Measurements from ENCODE around the gene DUSP7.
"Not testable (repeated sequence)": the region's sequence is repeated elsewhere in the genome, so short reads cannot be mapped to it uniquely, and the experiment has no call there.

The DUSP7 gene

DNA sequence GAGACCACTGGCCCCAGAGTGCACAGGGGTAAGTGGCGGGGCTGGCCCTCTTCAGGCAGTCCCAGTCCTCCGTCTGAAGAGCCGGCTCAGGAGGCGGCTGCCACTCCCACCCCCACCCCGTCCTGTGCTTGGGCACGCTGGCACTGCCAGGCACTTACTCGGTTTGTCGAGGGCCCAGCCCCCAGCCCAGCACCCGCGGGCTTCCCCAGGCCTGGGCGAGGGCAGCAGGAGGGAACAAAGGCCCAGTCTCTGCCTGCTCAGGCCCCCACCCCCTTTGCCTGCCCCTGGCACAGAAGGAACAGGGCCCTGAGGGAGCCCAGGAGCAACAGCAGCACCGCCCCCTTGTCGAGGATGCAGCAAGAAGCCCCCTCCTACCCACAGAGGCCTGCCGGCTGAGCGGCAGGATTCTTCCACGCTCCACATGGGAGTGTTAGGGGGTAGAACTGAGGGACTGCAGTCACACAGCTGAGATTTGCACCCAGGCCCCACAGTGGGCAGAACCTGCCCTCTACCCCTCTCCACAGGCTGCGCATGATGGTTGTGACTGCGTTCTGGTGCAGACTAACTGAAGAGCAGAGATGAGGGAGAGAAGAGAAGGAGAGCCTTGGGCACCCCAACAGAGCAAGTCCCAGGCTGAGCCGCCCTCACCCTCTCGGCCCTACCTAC, 8.9 kb downstream of the DUSP7 start:
- no peak for DNase-seq (ENCODE audit: low spot score)

DNA sequence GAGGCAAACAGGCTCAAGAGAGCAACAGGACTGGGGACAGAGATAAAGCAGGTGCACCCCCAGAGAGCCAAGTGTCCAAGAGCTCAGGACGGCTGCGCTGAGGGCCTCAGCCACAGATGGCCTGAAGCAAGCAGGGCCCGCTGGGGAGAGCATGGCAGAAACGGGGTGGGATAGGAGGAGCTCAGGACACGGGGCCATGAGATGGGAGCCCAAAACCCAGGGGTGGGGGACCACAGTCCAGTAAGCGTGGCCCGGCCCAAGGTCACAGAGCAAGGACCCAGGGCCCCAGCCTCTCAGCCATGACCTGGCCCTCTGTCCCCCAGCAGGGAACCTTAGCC, 9.5 kb downstream of the DUSP7 start:
- no peak for DNase-seq (ENCODE audit: low spot score)

DNA sequence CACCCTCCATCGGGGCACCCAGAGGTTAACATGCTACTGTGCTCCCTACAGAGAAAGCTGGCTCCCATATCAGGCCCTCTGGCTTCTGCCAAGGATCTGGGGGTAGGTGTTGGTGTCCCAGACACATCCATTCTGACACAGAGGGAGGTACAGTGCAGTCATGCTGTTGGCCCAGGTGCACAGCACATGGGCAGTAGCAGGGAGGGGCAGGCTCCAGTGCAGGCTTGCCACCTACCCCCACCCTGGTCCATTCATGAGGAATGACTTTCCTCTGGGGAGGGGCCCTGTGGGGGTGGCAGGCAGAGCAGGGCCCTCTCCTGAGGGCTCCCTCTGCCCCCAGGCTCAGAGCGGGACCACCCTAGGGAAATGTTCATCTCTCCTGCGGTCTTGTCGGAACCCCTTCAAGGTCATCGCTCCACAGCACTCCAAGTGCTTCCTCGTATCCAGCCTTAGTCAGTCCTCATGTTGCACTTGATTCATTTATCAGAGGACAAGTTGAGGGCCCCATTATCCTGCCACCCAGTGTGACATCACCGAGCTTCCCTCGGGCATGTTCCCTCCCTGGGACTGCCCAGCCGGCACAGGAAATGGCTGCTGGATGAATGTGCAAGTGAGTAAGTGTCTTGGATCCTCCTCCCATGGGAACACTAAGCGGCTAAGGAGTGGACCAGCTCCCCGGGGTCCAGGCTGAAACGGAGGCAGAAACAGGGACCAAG, 10.0 kb downstream of the DUSP7 start:
- no peak for DNase-seq (ENCODE audit: low spot score)

DNA sequence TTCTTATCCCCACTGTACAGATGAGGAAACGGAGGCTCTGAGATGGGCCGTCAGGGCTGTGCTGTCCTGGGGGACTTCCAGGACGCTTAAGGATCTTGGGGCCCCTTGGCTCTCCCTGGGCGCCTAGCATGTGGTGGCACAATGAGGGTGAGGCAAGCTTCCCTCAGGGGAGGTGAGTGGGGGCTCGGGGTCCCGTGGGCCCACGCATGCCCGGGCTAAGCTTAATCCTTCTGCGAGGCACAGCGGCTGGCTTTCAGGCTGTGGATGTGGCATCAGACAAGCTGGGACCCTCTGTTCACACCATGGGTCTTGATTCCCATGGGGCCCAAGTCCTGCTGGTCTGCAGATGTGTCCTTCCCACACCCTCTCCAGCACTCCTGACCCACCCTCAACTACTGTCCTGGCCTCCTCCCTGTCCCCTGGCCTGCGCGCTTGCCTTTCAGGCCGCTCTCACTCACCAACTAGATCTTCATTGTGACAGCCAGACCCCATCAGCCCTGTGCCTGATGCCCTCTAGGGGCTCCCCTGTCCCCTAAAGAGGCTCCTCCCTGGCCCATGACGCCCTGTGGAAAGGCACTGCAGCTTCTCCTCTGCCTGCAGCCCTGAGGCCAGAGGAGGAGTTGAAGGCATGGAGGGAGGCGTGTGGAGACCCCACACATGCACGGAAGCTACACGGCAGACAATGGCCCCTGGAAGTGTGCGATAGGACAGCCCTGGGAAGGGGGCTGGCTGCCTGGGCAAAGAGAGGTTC, 11.3 kb downstream of the DUSP7 start:
- DNase-seq (ENCODE audit: low spot score): no peak

DNA sequence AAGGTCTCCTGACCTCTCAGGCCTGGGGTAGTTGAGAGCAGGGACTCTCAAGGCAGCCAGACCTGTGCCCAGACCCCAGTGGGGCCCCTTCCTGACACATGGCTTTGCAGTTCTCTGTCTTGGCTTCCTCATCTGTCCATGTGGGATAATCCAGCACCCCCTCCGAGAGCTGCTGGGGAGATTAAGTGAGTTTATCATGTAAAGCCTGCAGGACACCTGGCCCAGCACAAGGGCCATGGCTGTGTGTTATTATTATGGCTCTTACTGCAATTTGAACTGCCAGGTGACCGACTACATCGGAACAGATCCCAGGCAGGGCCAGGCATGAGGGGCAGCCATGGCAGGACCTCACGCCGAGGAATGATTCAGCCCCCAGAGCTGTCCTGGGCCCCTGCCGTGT, 12.6 kb downstream of the DUSP7 start:
- DNase-seq (ENCODE audit: low spot score): no peak

DNA sequence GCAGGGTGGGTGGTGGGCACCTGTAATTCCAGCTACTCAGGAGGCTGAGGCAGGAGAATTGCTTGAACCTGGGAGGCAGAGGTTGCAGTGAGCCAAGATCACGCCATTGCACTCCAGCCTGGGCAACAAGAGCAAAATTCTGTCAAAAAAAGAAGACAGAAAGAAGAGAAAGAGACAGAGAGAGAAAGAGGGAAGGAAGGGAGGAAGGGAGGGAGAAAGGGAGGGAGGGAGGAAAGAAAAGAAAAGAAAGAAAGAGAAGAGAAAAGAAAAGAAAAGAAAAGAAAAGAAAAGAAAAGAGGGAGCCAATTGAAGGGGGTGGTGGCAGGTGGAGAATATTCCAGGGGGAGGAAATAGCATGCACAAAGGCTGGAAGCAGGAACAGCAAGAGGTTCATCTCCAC, 13.3 kb downstream of the DUSP7 start:
- DNase-seq (ENCODE audit: low spot score): not testable (repeated sequence)

DNA sequence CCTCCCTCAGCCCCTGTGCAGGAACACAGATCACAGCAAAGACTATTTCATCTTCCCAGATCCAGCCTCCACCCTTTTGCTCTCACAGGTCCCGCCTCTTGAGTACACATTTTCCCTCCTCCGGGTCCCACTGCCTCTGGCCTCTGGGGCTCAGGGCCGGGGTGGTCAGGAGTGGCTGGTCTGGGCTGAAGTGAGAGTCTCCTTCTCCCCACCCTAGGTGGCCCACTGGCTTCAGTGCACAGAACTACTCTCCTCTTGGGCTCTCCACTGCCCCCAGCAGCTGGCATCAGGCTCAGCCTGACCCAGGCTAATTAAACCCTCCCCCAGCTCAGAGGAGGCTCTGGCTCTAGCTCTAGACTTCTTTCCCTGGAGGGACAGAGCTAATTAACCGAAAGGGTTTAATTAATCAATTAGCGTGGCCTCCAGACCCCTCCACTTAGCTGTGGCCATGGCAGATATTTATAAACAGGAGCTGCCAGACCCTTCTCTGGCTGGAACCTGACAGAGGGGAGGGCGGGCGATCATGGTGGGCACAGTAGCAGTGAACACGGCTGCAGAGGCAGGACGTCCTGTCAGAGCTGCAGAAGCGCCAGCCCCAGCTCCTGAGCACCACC, 15.1 kb downstream of the DUSP7 start:
- DNase-seq (ENCODE audit: low spot score): no peak

DNA sequence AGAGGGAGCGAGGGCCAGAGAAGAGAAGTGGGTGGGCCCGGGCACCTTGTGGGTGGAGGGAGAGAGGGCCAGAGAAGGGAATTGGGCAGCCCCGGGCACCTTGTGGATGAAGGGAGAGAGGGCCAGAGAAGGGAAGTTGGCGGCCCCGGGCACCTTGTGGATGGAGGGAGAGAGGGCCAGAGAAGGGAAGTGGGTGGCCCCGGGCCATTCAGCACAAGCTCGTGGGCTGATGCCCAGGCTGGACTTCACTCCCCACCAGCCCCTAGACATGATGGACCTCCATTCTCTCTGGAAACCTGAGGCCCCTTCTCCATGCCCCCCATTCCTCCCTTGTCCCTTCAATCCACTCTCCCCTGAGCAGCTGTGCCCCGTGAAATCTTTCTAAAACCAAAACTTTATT, 15.8 kb downstream of the DUSP7 start:
- DNase-seq (ENCODE audit: low spot score): no peak

DNA sequence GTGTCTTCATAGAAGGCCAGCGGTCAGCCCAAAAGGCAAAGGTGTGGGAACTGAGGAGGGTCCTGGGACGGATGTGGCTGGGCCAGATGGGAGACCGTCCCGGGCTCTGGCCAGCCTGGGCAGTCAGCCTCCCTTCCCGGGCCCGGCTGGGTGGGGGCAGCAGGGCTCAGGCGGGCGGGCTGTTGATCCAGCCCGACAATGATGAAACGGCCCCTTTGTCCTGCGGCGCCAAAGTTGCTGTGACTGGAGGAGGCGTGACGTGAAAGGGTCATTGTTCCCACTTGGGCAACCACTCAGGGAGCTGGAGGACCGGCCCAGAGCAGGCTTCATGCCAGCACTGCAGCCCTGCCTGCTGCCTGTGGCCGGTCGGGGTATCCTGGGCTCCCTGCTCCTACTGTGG, 16.5 kb downstream of the DUSP7 start:
- no peak for DNase-seq (ENCODE audit: low spot score)

DNA sequence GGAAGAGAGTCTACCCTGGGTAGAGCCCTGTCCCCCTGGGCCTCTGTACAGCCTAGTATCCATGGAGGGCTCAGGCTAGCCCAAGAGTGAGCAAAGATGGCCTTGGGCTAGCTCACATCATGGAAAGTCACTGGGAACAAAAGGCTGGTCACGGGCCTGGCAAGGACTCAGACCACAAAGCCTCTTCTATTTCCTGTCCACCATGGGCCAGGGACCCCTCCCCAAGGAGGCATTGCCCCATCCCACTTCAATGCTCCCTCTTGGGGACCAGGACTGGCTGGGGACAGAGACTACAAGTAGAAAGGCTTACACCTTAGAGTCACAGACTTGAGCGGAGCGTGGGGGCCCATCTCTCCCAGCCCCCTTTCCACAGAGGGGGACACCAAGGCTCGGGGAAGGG, 16.9 kb downstream of the DUSP7 start:
- DNase-seq (ENCODE audit: low spot score): no peak

DNA sequence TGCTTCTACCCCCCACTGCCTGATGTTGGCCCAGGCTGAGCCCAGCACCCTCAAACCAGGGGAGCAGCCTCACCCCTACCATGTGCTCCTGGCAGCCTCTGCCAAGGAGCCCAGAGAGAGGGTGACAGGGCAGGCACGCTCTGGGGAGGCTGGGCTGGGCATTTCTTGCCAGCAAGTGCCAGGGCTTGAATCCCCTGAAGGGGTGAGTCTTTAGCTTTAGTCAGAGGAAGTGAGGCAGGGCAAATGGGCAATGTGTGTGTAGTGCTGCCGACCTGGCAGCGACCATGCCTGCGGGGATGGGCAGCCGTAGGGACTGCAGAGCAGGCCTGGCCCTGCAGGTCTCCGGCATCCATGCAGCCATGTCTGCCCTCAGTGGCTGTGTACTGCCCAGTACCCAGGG, 18.1 kb downstream of the DUSP7 start:
- DNase-seq (ENCODE audit: low spot score): no peak

DNA sequence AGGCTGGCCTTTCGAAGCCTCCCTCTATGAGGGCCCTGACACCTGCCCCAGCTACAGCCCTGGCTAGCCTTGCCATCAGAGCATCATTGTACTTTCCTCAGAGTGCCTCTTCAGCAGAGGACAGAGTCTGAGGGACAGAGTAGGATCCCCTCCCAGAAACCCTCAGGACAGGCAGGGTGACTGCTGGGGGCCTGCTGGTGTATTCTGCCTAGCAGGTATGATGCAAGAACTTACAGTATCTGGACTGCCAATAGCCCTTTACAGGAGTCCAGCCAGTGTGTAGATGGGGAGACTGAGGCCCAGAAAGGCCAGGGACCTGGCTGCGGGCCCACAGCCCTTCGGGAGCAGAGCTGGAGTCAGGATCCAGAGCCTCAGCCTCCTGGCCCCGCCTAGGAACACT, 19.1 kb downstream of the DUSP7 start:
- DNase-seq (ENCODE audit: low spot score): no peak

DNA sequence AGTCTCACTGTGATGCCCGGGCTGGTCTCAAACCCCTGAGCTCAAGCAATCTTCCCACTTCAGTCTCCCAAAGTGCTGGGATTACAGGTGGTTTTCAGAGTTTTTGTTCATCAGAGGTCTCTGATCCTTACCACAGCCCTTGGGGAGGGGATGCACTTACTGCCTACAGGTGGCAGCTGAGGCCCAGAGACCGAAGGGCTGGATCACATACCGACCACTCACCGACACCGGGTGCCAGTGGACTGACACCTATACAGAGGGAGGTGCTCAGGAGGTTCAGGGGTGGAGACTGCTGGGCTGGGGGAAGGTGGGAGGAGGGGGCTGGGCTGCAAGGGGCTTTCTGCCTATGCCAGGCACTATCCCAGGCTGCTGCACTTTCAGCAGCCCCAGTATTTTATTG, 19.5 kb downstream of the DUSP7 start:
- peak; percentile 24 for DNase-seq (ENCODE audit: low spot score)

DNA sequence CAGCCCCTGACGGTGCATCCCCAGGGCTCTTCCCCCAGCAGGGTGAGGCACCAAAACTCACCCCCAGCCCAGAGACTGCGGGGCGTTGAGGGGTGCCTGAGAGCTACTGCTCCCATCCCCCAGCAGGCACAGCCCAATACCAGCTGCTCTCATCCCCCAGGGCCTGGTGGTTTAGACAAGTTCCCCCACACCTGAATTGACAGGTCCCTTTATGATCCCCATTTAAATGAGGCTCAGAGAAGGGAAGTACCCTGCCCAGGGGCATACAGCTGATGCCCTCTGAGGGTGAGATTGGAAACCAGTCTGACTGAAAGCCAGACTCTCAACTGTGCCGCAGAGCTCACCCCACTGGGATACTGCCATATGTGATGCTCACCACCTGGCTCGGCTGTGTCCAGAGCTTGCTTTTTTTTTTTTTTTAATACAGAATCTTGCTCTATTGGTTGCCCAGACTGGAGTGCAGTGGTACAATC, 20.1 kb downstream of the DUSP7 start:
- no peak for DNase-seq (ENCODE audit: low spot score)

DNA sequence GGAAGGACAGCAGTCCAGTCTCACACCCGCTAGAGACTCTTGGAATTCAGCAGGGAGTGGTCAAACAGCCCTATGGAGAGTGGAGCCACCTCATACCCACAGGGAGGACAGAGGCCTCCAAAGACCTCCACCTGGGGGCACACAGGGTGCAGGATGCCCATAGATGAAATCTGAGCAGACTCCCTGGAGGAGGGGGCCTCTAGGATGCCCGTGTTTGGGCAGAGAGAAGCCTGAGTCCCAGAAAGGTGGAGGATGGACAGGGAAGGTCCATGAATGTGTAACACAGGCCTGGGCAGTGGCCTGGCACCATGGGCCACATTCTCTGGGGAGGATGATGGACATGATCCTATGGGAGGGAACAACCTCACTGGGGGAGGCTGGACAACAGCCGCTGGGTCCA, 21.7 kb downstream of the DUSP7 start:
- DNase-seq (ENCODE audit: low spot score): no peak

DNA sequence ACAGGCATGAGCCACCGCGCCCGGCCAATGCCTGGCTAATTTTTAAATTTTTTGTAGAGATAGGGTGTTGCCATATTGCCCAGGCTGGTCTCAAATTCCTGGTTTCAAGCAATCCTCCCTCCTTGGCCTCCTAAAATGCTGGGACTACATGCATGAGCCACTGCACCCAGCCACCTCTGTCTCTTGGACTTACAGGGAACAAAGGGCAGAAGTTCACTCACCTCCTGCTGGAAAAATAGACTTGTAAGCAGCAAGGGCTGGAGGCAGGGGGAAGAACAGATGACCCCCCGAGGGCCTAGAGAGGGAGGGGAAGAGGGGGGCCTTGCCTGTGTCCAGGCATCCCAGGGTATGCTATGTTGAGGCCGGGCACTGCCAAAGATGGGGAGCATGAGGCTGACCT, 22.2 kb downstream of the DUSP7 start:
- no peak for DNase-seq (ENCODE audit: low spot score)

DNA sequence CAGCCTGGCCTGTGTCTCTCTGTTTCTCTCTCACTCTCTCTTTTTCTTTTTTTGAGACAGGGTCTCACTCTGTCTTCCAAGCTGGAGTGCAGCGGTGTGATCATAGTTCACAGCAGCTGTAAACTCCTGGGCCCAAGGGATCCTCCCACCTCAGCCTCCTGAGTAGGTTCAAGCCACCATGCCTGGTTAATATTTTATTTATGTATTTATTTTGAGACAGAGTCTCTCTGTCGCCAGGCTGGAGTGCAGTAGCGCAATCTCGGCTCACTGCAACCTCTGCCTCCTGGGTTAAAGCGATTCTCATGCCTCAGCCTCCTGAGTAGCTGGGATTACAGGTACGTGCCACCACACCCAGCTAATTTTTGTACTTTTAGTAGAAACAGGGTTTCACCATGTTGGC, 22.6 kb downstream of the DUSP7 start:
- DNase-seq (ENCODE audit: low spot score): not testable (repeated sequence)

DNA sequence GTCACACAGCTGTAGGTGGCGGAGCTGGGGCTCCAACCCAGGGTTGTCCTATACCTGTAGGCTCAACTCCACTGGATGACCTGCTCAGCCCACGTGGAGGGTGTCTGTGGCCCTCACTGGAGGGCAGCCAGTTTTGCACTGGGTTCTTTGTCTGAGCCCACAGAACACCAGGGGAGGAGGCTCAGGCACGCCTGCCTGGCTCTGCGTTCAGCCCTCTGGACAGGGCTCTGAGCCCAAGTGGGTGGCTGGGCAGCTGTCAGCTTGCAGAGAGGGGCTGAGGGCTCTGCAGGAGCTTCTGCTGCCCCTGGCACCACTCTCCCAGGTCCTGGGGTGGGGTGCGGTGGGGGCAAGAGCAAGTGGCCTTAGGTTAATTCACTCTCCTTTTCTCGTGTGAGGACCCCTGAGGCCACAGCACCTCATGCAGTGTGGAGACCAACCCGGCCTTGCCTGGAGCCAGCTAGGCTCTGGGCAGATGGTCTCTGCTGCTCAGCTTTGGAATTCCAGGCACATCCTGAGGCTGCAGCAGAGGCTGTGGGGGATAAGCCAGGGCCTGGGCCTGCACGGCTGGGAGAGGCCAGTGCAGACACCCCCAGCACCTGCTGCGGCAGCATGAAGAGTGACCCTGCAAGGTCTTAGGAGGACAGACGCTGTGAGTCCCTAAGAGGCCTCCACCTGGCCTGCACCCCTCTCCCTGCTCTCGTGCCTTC, 23.5 kb downstream of the DUSP7 start:
- DNase-seq (ENCODE audit: low spot score): no peak

DNA sequence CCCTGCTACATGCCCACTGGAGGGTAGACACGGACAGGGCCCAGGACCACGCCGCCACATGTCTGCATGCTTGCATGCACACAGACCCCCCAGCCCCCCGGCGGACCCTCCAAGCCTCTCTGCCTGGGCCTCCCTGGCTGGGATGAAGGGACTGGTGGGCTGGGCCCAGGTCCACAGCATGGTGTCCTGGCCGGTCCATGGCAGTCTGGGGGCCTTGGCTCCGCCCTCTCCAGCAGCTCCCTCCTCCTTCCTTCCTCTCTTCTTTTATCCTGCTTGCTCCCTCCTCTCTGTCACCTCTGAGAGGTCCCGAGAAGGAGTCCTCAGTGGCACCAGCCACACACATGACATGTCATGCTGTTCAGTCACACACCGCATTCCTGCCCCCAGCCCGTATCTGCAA, 24.5 kb downstream of the DUSP7 start:
- no peak for DNase-seq (ENCODE audit: low spot score)

DNA sequence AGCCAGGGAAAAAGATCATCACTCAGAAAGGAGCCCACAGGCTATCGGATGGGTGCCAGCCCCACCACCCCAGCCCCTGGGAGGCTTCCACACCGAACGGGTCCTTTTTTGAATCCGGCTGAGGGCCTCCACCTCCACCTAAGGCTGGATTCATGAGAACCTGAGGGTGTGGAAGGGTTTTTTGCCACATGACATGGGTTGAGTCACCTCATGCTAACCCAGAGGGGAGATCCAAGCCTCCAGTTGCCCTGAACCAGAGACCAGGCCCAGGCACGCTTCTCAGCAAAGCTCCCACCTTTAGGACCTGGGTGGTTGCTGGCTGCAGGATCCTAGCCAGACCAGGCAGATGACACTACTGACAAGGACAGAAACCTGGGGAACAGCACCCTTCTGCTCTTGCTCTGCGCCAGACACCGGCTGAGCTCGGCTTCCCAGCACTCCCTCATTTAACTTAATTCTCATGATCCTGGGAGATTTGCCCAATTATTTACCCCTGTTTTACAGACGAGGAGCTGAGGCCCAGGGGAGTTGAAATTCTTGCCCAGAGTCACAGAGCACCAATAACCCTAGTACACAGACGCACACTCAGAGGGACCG, 25.6 kb downstream of the DUSP7 start:
- no peak for DNase-seq (ENCODE audit: low spot score)

DNA sequence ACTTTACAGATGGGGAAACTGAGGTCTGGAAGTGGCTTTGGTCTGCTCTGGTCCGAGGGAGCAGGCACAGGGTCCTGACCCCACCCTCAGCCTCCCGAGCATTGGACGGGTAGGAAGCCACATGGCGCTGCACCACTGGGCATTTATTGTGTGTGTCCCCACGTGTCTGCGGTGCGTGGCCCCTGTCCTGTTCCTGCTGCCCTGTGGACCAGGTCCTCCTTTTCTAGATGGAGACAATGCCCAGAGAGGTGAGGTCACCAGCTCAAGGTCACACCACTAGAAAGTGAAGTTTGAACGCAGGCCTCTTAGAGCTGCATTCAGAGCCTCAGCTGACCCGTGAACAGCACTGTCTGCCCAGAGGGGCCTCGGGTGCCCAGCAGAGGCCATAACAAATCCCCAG, 26.8 kb downstream of the DUSP7 start:
- DNase-seq (ENCODE audit: low spot score): no peak

DNA sequence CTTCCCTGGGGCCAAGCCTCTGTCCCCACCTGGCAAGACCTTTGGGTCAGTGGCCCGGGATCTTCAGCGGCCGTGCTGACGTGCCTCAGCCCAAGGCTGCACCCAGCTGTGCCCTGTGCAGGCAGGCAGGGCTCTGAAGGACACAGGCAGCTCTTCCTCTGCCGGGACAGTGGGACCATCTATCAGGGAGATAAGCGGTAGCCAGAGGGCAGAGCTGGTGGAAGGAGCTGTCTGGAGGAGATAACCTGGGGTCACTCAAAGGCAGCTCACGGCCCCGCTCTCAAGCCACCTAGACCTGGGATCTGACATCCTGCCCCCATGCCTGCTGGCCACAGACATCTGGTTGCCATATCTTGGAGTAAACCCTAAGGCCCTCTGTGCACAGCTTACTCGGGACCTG, 27.3 kb downstream of the DUSP7 start:
- DNase-seq (ENCODE audit: low spot score): no peak

All from CD4-positive, alpha-beta T cell treated with Interleukin-15 for 4 hours (primary cell).